Brain pericyte (primary cell): ENCODE results near the gene RAB43.

Source experiments
- DNase-seq: peaks from one replicate; pipeline ENCODE4 v3.0.0-alpha.2; 2012; ENCODE audit warnings: low read depth, low spot score

RAB43 gene

GRCh38 chr3:129039271-129040038 lies 82.1 kb downstream of the RAB43 start:
- DNase-seq: no peak

DNA sequence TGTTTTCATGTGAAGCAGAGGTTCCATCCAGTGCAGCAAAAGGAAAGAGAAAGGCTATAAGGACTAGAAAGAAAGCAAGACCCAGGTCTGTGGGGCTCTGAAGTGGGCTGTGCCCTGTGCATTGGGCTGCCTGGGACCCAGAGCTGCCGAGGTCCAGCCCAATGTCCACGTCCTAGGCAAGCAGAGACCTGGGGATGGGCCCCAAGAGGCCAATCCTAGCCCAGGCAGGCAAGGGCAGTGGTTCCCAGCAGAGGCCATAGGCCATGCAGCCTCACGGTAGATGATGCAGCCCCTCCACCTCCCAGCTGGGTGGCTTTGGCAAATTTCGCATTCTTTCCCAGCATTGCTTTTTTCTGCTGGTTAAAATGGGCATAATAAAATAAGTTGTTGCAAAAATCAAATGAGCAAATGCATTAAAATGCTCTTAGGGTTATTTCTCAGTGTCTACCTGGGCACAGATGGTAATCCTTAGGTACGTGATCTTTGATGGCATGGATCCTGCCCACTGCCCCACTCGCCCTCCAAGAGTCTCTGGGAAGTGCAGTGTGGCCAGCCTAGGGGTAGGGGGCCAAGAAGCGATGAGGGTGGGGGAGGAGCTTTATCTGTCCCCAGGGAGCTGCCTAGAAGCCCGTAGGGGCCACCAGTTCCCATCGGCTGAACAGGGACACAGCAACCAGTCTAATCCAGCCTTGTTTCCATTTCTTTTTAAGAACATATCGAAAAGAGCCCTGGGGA lies 83.3 kb downstream of the RAB43 start:
- no peak for DNase-seq
